NOMO-1 (cell line): ENCODE results near the gene HKDC1.
"Not testable (repeated sequence)": the region's sequence is repeated elsewhere in the genome, so short reads cannot be mapped to it uniquely, and the experiment has no call there.

Experiments used
- DNase-seq, 2 experiments: peaks; one replicate each; lab custom pipeline; 2025; ENCODE audit not compliant: unreplicated experiment in 2 of 2; lab: John Stamatoyannopoulos, UW

The HKDC1 gene

GRCh38 chr10:69278446-69278963 lies 58.4 kb downstream of the HKDC1 start, which contains the start of gene HK1:
Gene HK1, plus strand, starts transcription at chr10:69278496.
- DNase-seq: no peak

DNA sequence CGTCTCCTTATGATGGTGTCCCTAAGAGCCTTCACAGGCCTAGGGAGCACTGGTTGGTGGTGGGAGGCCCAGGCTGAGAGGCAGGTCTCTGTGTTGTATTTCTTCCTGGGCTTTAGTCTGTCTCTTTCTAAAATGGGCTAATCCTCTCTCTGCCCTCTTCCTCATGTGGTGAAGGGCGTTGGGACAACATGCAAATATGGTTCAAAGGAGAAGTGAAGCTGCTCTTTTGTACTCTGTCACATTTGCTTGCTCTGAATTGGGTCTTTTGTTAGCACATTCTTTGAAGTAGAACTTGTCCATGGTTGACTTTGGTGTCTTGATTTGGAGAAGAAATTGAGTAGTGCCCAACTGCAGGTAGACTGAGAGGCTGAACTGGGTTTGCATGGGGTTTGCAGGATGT lies 59.0 kb downstream of the HKDC1 start:
- peak; percentile 25 to 75 for DNase-seq

DNA sequence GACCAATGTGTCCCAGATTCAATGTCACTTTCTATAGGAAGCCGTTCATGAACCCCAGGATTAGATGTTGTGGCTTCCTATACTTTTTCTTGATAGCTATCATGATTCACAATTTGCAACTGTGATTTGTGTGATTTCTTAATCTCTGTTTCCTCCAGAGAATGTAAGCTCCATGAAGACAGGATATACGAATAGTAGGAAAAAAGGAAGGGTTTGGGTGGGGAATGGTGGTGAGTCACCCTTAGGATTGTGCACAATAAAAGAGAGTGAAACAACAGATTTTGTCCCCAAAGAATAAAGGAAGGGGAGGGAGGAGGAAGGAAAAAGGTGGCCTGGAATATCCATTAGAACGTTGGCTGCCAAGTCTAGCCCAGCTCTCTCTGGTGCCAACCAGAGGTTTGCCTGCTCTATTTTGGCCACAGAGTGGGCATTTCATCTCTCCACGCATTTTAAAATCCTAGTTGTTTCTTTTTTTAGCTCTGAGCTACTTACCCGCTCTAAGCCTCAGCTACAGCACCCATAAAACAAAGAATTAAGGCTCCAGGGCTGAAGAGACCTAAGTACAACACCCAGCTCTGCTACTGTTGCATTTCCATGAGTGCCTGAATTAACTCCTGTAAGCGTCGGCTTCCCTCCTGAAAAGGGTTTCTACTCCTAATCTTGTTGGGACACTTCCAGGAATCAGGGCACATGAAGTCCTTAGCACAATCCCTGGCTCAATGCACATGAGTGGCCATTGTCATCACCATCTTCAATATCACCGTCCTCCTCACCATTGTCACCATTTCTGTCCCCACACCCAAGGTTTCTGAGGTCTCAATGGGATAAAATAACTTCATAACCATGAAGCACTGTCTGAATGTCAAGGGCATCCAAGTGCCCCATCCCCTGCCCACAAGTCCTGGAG lies 61.6 kb downstream of the HKDC1 start:
- DNase-seq: no peak

- DNase-seq: not testable (repeated sequence)
Measured at GRCh38 chr10:69284402-69284801, 64.3 kb downstream of the HKDC1 start.

GRCh38 chr10:69285699-69286098 lies 65.6 kb downstream of the HKDC1 start:
- DNase-seq: no peak

DNA sequence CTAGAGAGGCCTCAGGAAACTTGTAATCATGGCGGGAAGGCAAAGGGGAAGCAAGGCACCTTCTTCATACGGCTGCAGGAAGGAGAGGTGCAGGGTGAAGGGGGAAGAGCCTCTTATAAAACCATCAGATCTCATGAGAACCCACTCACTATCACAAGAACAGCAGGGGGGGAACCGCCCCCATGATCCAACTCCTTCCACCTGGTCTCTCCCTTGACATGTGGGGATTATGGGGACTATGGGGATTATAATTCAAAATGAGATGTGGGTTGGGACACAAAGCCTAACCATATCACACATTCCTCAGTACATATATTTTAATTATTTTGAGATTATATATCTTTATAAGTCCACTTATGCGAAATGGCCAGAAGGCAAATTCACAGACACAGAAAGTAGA lies 67.0 kb downstream of the HKDC1 start:
- no peak for DNase-seq

GRCh38 chr10:69290993-69291392 lies 70.9 kb downstream of the HKDC1 start:
- DNase-seq: no peak

GRCh38 chr10:69292459-69292858 lies 72.3 kb downstream of the HKDC1 start:
- DNase-seq: no peak

GRCh38 chr10:69295027-69295636 lies 75.0 kb downstream of the HKDC1 start:
- no peak for DNase-seq

DNA sequence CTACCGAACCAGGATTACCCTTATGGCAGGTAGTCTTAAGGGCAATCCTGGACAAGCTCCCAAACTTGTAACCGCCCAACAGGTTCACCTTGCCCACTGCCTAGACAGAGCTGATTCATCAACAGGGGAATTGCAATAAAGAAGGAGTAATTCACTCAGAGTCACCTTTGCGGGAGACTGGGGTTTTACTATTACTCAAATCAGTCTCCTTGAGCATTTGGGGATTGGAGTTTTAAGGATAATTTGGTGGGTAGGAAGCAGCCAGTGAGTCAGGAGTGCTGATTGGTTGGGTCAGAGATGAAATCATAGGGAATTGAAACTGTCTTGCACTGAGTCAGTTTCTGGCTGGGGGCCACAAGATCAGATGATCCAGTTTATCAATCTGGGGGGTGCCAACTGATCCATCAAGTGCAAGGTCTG lies 83.5 kb downstream of the HKDC1 start:
- DNase-seq: no peak

DNA sequence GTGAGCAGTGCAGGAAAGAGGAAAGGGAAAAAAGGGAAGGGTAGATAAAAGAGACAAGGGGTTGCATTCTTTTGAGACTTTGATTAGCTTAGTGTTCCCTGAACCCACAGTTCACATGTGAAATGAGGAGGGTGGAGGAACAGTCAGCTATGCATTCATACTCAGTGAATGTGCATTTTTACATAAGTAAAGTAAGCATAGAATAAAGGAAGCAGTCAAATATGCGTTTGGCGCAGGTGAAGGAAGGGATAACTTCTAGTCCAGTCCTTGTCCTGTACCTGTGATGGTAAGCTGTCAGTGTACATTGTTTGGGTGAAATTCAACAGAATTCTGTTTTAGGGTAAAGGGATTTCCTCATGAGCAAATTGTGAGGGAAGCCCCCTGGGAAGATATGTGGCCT lies 86.3 kb downstream of the HKDC1 start:
- DNase-seq: no peak

DNA sequence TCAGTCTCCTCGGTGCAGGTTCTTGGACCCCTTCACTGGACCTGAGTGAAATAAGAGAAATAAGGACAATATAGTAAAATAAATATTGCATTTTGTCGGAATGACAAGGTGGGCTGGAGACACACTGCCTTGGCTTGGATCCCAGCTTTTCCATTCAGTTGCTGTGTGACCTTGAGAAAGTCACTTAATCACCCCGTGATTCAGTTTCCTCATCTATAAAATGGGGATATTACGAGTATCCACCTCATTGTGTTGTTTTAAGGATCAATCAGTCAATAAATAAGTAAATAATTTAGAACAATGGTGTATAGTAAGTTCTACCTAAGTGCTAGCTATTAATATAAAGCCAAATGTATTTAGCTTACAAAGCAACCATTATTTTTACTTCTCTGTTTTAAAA lies 87.3 kb downstream of the HKDC1 start:
- no peak for DNase-seq

DNA sequence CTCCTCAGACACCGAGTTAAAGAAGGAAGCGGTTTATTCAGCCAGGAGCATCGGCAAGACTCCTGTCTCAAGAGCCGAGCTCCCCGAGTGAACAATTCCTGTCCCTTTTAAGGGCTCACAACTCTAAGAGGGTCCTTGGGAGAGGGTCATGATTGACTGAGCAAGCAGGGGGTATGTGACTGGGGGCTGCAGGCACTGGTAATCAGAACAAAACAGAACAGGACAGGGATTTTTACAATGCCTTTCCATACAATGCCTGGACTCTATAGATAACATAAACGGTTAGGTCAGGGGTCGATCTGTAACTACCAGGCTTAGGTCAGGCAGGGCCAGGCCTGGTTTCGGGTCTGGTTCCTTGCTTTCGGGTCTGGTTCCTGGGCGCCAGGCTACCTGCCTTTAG lies 88.2 kb downstream of the HKDC1 start:
- not testable (repeated sequence) for DNase-seq

DNA sequence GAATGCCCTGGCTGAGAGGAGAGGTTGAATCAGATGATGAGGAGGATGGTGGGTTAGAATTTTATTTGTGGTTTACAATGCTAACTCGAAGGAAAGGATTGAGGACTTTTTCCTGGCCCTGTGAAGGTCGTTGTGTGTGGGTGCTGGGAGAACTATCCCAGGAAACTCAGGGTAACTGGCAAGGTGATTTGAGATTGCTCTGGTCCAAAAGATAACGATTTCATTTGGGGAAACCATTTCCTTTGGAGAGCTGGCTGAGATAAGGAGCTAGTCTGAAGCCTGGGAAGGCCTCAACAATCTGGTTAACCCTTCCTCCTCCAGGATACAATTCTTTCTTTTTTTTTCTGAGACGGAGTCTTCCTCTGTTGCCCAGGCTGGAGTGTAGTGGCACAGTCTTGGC lies 91.2 kb downstream of the HKDC1 start:
- no peak for DNase-seq

DNA sequence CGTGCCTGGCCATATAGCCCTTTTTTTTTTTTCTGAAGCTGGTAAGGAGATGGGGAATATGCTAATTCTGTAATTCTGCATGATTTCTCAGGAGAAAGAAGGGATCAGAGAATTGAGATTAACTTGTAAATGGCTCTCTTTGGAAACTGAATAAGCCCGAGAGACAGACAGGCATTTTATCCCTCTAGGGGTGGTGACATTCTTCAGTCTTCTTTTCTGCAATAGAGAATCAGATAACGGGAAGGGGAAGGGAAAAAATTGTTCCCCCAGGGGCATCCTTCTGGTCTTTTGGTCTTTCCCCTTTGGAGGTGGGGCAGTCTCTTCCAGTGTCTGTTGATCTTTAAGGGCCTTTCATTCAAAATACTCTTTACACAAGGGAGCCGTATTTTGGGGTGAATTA lies 92.4 kb downstream of the HKDC1 start:
- no peak for DNase-seq

- no peak for DNase-seq
Measured at GRCh38 chr10:69315100-69315542, 95.0 kb downstream of the HKDC1 start.

GRCh38 chr10:69315610-69316312 lies 95.6 kb downstream of the HKDC1 start:
- DNase-seq: no peak

DNA sequence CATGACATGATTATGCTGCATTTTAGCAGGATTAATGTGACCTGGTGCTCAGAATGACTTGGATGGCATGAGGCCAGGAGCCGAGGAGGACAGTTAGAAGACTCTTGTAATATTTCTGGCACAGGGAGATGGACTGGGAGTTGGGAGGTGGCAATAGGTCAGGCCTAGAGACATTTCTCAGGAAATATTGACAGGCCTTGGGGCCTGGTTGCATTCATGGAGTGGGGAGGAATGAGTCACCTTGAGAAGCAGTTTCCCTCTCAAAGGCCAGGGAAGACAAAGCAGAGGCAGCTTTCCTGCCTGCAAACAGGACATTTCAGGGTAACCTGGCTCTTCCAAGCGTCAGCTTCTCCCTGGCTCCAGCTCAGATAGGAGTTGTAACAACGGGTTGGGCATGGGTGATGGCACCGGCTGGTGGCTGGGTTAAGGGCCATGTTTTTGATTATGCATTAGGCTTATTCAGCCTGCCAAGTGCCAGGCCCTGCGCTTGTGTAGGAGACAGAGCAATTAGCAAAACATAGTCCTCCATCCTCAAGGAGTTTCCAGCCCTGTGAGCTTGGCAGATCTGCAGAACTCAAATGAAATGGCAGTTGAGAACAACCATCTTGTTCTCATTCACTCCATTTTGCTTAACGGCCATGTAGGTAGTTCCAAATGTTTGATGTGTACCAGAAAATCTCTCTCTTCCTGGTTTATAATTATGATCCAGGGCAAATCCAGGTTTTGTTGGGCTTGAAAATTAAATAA lies 96.4 kb downstream of the HKDC1 start:
- DNase-seq: no peak
